Body of pancreas (tissue), 4 donors: ENCODE measurements around the gene EEF1AKMT3. TPM values are rescaled to one million over a fixed set of nuclear protein-coding genes. Genes with fewer than 3 reads are reported as not detected.
A peak's percentile ranks its signal among the peaks of the same experiment; 100 is the strongest.

Source experiments
- ATAC-seq: fragments of 150-250 bp; one replicate; pipeline ENCODE4 v1.9.1; 2016
- DNase-seq, 4 donors: peaks; one replicate each; pipeline ENCODE4 v3.0.0-alpha.2; 2019
- H3K27ac ChIP-seq, 4 donors: fragments of 200-600 bp; sonication (generic); 1 replicate in 3 of 4; 2 replicates in 1 of 4; pipeline versions ENCODE4 v1.5.1 to v1.6.1; 2016 to 2019; ENCODE audit warnings: mild to moderate bottlenecking in 1 of 4, mixed read lengths in 1 of 4, moderate library complexity in 1 of 4
- H3K27me3 ChIP-seq, 2 donors: fragments of 200-600 bp; sonication (generic); one replicate each; pipeline ENCODE4 v1.6.0; 2016; ENCODE audit warnings: mild to moderate bottlenecking in 1 of 2
- H3K36me3 ChIP-seq, 2 donors: fragments of 200-600 bp; sonication (generic); replicated peaks in 1 of 2; 2 replicates each; pipeline ENCODE4 v1.5.1; 2016; ENCODE audit warnings: low read depth in 2 of 2; ENCODE audit not compliant: insufficient read depth in 1 of 2
- H3K4me1 ChIP-seq: fragments of 200-600 bp; sonication (generic); one replicate; pipeline ENCODE4 v1.6.0; 2016
- H3K4me3 ChIP-seq, 2 donors: fragments of 200-600 bp; sonication (generic); 1 replicate in 1 of 2; 2 replicates in 1 of 2; pipeline ENCODE4 v1.5.1; 2016 to 2019
- H3K9me3 ChIP-seq, 3 donors: fragments of 200-600 bp; sonication (generic); 1 replicate in 2 of 3; 2 replicates in 1 of 3; pipeline ENCODE4 v1.5.1; 2016
- CTCF ChIP-seq, 7 experiments: fragments of 450-650 bp in 4 of 7; fragments of 200-600 bp in 3 of 7; sonication (generic) in 3 of 7; IDR thresholded peaks; one replicate each; pipeline ENCODE4 v1.5.1; 2016 to 2019; ENCODE audit warnings: antibody characterized with exemption in 7 of 7
- POLR2A ChIP-seq, 3 donors: fragments of 450-650 bp; IDR thresholded peaks; one replicate each; pipeline ENCODE4 v1.6.1; 2016; ENCODE audit warnings: antibody characterized with exemption in 3 of 3, mild to moderate bottlenecking in 2 of 3
- WGBS, 2 donors: methylation state at CpG; one replicate each; pipeline ENCODE4 v1.1.5; 2017; 5-methylcytosine and 5-hydroxymethylcytosine counted together
- intact Hi-C: fragments of 100-400 bp; cut with DNase I; formaldehyde crosslinking; loops from one replicate; pipeline ENCODE4 v1.15.1; 2023
- total RNA-seq, 2 donors: library from RNA; depleted of rRNA; stranded (reverse); fragments of >200 nt; gene quantifications; one replicate each; pipeline ENCODE4 v1.1.0, GENCODE V29; 2016

The EEF1AKMT3 gene
- total RNA-seq, 2 donors from 2014 or later, result 11.2 to 15.0 TPM

GRCh38 chr12:57777367-57777766, 5.0 kb downstream of the EEF1AKMT3 start:
- no peaks in the 10 kb centered on the region for H3K27me3 ChIP-seq
- H3K4me1 ChIP-seq, result peaks cover 40% of the 10 kb centered on the region
- ATAC-seq, result no peak
- no peak overlapping the region for H3K27ac ChIP-seq
- H3K9me3 ChIP-seq, result no peaks in the 10 kb centered on the region
- intact Hi-C loops, result no loop called here
- H3K4me3 ChIP-seq, result no peak overlapping the region
- no peak for TF ChIP-seq CTCF (IDR thresholded peaks at IDR 0.05)
- TF ChIP-seq POLR2A (IDR thresholded peaks at IDR 0.05), result no peak
- 72 to 80% methylated on average over 7 of the region's 7 CpGs for WGBS, 2 donors
- DNase-seq, result no peak
- H3K36me3 ChIP-seq, result no peaks in the 10 kb centered on the region

- H3K27me3 ChIP-seq, result no peaks in the 10 kb centered on the region
- DNase-seq (no peak), ATAC-seq (no peak)
- H3K4me3 ChIP-seq, result no peak overlapping the region
- H3K4me1 ChIP-seq, result peaks cover 41% of the 10 kb centered on the region
- no peak for TF ChIP-seq POLR2A (IDR thresholded peaks at IDR 0.05)
- no peak for TF ChIP-seq CTCF (IDR thresholded peaks at IDR 0.05)
- no peaks in the 10 kb centered on the region for H3K9me3 ChIP-seq
- no peak overlapping the region for H3K27ac ChIP-seq
- 79 to 86% methylated on average over 3 to 7 of the region's 7 CpGs for WGBS, 2 donors
- intact Hi-C loops, result no loop called here
- H3K36me3 ChIP-seq, result no peaks in the 10 kb centered on the region
Measured at GRCh38 chr12:57777911-57778310, 5.5 kb downstream of the EEF1AKMT3 start.

DNA sequence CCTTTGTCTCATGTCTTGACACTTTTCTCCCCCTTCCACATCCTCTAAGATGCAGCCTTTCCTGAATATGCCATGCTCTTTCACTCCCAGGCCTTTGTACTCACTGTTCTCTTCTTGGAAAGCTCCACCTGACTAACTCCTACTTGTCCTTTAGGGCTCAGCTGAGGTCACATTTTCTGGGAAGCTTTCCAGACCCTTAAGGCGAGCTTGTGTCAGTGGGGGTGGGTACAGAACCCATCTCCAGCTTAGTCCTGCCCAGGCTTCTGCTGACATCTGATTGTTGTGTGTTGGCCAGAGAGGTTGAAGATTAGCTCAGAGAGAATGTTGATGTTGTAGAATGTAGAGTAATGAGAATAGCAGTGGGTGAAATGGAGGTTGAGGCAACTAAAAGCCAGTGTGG, 7.3 kb downstream of the EEF1AKMT3 start:
- WGBS, 2 donors, result 29 to 43% methylated on average over 1 of the region's 1 CpG
- intact Hi-C loops, result no loop called here
- TF ChIP-seq CTCF (IDR thresholded peaks at IDR 0.05) (no peak), POLR2A (IDR thresholded peaks at IDR 0.05) (no peak)
- Histone ChIP-seq H3K4me1 (peaks cover 37% of the 10 kb centered on the region), H3K9me3 (no peaks in the 10 kb centered on the region), H3K27ac (no peak overlapping the region), H3K4me3 (no peak overlapping the region), H3K27me3 (no peaks in the 10 kb centered on the region), H3K36me3 (no peaks in the 10 kb centered on the region)
- ATAC-seq (no peak), DNase-seq (no peak)

- Histone ChIP-seq H3K27ac (no peak overlapping the region), H3K4me1 (peaks cover 36% of the 10 kb centered on the region), H3K27me3 (no peaks in the 10 kb centered on the region), H3K9me3 (no peaks in the 10 kb centered on the region), H3K36me3 (peaks cover 0 to under 1% of the 10 kb centered on the region in 2 donors), H3K4me3 (no peak overlapping the region)
- no peak for ATAC-seq
- intact Hi-C loops, result no loop called here
- 84 to 100% methylated on average over 2 to 4 of the region's 4 CpGs for WGBS, 2 donors
- TF ChIP-seq POLR2A (IDR thresholded peaks at IDR 0.05) (no peak), CTCF (IDR thresholded peaks at IDR 0.05) (no peak)
- DNase-seq, result no peak
Measured at GRCh38 chr12:57780284-57780897, 8.0 kb downstream of the EEF1AKMT3 start.

DNA sequence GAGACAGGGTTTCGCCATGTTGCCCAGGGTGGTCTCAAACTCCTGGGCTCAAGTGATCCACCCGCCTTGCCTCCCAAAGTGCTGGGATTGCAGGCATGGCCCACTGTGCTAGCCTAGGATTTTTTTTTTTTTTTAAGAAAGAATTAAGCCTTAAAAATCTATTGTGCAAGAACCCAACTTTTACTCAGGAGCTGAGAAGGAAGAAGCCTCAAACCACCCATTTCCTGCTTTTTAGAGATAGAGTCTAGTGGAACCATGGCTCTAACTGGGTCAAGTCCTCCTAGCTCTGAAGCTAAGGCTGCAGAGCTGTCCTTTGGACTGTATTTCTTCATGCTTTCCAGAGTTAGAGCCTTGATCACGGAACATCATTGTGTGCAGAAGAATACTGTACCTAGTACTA, 8.8 kb downstream of the EEF1AKMT3 start:
- Histone ChIP-seq H3K9me3 (no peaks in the 10 kb centered on the region), H3K4me1 (peaks cover 29% of the 10 kb centered on the region), H3K36me3 (peaks cover 0 to 6% of the 10 kb centered on the region in 2 donors), H3K4me3 (no peak overlapping the region), H3K27ac (peak overlapping the region in 2 of 4 donors; percentile 36 to 74), H3K27me3 (no peaks in the 10 kb centered on the region)
- TF ChIP-seq POLR2A (IDR thresholded peaks at IDR 0.05) (no peak), CTCF (IDR thresholded peaks at IDR 0.05) (no peak)
- intact Hi-C loops, result no loop called here
- WGBS, 2 donors, result 90 to 93% methylated on average over 3 of the region's 3 CpGs
- DNase-seq (no peak), ATAC-seq (no peak)
